Measurements from ENCODE around the gene SHISA9.
"Not testable (repeated sequence)": the region's sequence is repeated elsewhere in the genome, so short reads cannot be mapped to it uniquely, and the experiment has no call there.

SHISA9 gene

GRCh38 chr16:12901597-12902461, at the start of gene SHISA9:
Gene SHISA9 (plus strand): TSS chr16:12901598.
- DNase-seq, result no peak

- no peak for DNase-seq
These were observed 47.4 kb upstream of the SHISA9 start for GRCh38 chr16:12853972-12854371.

GRCh38 chr16:12857435-12857834, 44.0 kb upstream of the SHISA9 start:
- not testable (repeated sequence) for DNase-seq

GRCh38 chr16:12862327-12862726, 39.1 kb upstream of the SHISA9 start:
- DNase-seq, result no peak

- DNase-seq, result no peak
These were observed 38.5 kb upstream of the SHISA9 start for GRCh38 chr16:12862941-12863340.

GRCh38 chr16:12866981-12867551, 34.3 kb upstream of the SHISA9 start:
- no peak for DNase-seq

- DNase-seq, result no peak
These were observed 33.2 kb upstream of the SHISA9 start for GRCh38 chr16:12868169-12868568.

GRCh38 chr16:12868788-12869187, 32.6 kb upstream of the SHISA9 start:
- DNase-seq, result no peak

GRCh38 chr16:12869698-12870427, 31.5 kb upstream of the SHISA9 start:
- DNase-seq, result no peak

- no peak for DNase-seq
These were observed 29.6 kb upstream of the SHISA9 start for GRCh38 chr16:12871784-12872183.

GRCh38 chr16:12874186-12874585, 27.2 kb upstream of the SHISA9 start:
- DNase-seq, result no peak

- no peak for DNase-seq
These were observed 24.6 kb upstream of the SHISA9 start for GRCh38 chr16:12876778-12877177.

GRCh38 chr16:12878973-12879372, 22.4 kb upstream of the SHISA9 start:
- DNase-seq, result no peak

GRCh38 chr16:12879812-12880211, 21.6 kb upstream of the SHISA9 start:
- no peak for DNase-seq

GRCh38 chr16:12881182-12881581, 20.2 kb upstream of the SHISA9 start:
- DNase-seq, result no peak

GRCh38 chr16:12881740-12882139, 19.7 kb upstream of the SHISA9 start:
- DNase-seq, result no peak

GRCh38 chr16:12885742-12886141, 15.7 kb upstream of the SHISA9 start:
- DNase-seq, result no peak

- DNase-seq, result no peak
These were observed 9.6 kb upstream of the SHISA9 start for GRCh38 chr16:12891836-12892235.

GRCh38 chr16:12893050-12893750, 8.2 kb upstream of the SHISA9 start:
- DNase-seq, result no peak

- DNase-seq, result peak in 1 of 2 donors; percentile 4
These were observed 4.8 kb upstream of the SHISA9 start for GRCh38 chr16:12896562-12896961.

- no peak for DNase-seq
These were observed 2.8 kb upstream of the SHISA9 start for GRCh38 chr16:12898551-12898950.

- DNase-seq, result no peak
These were observed 1.8 kb upstream of the SHISA9 start for GRCh38 chr16:12899529-12900143.

- no peak for DNase-seq
These were observed 1.2 kb upstream of the SHISA9 start for GRCh38 chr16:12900156-12900555.

Data from bone marrow (tissue), 2 donors.